Esophagus muscularis mucosa (tissue), 4 donors: ENCODE measurements around the gene EPHB3. TPM values are rescaled to one million over a fixed set of nuclear protein-coding genes. Genes with fewer than 3 reads are reported as not detected.

Source experiments
- DNase-seq: peaks from one replicate; pipeline ENCODE4 v3.0.0-alpha.2; 2017; ENCODE audit errors: extremely low spot score
- H3K27ac ChIP-seq, 4 donors: fragments of 200-600 bp; sonication (generic); replicated peaks in 1 of 4; 1 replicate in 3 of 4; 2 replicates in 1 of 4; pipeline ENCODE4 v1.5.1; 2016 to 2019; ENCODE audit warnings: mild to moderate bottlenecking in 1 of 4
- H3K27me3 ChIP-seq, 4 donors: fragments of 200-600 bp; sonication (generic); one replicate each; pipeline versions ENCODE4 v1.5.1 to v1.6.0; 2016 to 2019
- H3K36me3 ChIP-seq, 4 donors: fragments of 200-600 bp; sonication (generic); one replicate each; pipeline ENCODE4 v1.5.1; 2016 to 2019
- H3K4me1 ChIP-seq, 4 donors: fragments of 200-600 bp; sonication (generic); one replicate each; pipeline ENCODE4 v1.5.1; 2016 to 2019
- H3K4me3 ChIP-seq, 4 donors: fragments of 200-600 bp; sonication (generic); 1 replicate in 2 of 4; 2 replicates in 2 of 4; pipeline ENCODE4 v1.5.1; 2016 to 2019; ENCODE audit warnings: mild to moderate bottlenecking in 4 of 4, moderate library complexity in 1 of 4
- H3K9me3 ChIP-seq, 4 donors: fragments of 200-600 bp; sonication (generic); 1 replicate in 3 of 4; 2 replicates in 1 of 4; pipeline ENCODE4 v1.5.1; 2016 to 2019
- EP300 ChIP-seq: sonication (generic); formaldehyde crosslinking; IDR thresholded peaks from one replicate; pipeline ENCODE4 v1.6.1; 2017; ENCODE audit warnings: antibody characterized with exemption
- POLR2A ChIP-seq: fragments of 450-650 bp; IDR thresholded peaks from one replicate; pipeline ENCODE4 v1.6.1; 2017; ENCODE audit warnings: antibody characterized with exemption, moderate library complexity, mild to moderate bottlenecking, low read depth
- POLR2AphosphoS5 ChIP-seq, 2 donors: sonication (generic); formaldehyde crosslinking; IDR thresholded peaks; one replicate each; pipeline ENCODE4 v1.6.1; 2017; ENCODE audit warnings: antibody characterized with exemption in 2 of 2
- WGBS: methylation state at CpG from one replicate; pipeline ENCODE4 v1.1.5; 2018; 5-methylcytosine and 5-hydroxymethylcytosine counted together
- intact Hi-C: fragments of 100-400 bp; cut with DNase I; formaldehyde crosslinking; loops from one replicate; pipeline ENCODE4 v1.15.1; 2023
- total RNA-seq, 4 donors: library from RNA; depleted of rRNA; stranded (reverse); fragments of >200 nt; gene quantifications; one replicate each; pipeline versions ENCODE4 v1.1.0 to v1.2.1, GENCODE V29; 2016
- TF ChIP-seq, protein P1 (sequence below), 3 experiments: fragments of 200-600 bp in 2 of 3; fragments of 450-650 bp in 1 of 3; sonication (generic) in 2 of 3; IDR thresholded peaks; one replicate each; pipeline ENCODE4 v1.5.1; 2017 to 2019; ENCODE audit warnings: antibody characterized with exemption in 3 of 3, mild to moderate bottlenecking in 2 of 3, moderate library complexity in 1 of 3

EPHB3 gene
- total RNA-seq, 4 donors from 2014 or later: 1.5 to 6.1 (median 3.5) TPM

DNA sequence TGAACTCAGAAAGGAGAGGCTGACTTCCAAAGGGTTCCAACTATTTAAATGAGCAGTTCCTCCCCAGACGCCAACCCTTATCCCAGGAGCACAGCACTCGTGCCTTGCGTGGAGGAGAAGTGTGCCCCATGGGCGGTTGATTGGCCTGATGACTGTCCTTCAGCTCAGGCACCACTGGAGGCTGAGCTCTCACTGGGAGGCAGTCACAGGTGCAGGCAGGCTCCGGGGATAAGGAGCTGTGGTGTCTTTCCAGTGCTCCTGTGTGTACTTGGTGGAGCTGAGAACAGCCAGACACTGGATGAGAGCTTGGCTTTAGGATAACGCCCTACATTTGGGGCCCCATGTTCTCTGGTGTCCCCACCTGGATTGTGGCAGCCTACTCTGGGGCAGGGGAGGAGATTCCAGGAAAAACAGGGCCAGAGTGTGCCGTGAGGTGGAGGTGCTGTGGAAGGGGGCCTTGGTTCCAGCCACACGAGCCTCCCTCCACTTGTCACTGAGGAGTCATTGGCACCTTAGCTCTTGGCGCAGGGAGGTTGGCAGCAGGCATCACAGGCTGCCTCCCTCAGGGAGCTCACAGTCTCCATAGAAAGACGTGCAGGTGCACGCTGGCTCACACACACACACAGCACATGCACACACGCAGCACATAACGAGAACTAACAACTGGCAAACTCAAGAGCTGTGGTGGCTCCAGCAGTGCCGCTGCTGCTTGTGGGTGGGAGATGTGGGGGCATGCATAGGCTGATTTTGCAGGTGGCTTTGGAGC, 22.7 kb upstream of the EPHB3 start:
- DNase-seq: peak; percentile 83
- peaks cover 1 to 4% (median 3%) of the 10 kb centered on the region in 4 donors for H3K4me1 ChIP-seq
- H3K36me3 ChIP-seq: no peaks in the 10 kb centered on the region
- intact Hi-C loops: no loop called here
- WGBS: 77% methylated on average over 10 of the region's 14 CpGs
- no peak for TF ChIP-seq POLR2A
- H3K4me3 ChIP-seq: no peak overlapping the region
- H3K9me3 ChIP-seq: no peaks in the 10 kb centered on the region
- no peak overlapping the region for H3K27ac ChIP-seq
- peaks cover 0 to 81% (median 7%) of the 10 kb centered on the region in 4 donors for H3K27me3 ChIP-seq

GRCh38 chr3:184539801-184540435, 21.7 kb upstream of the EPHB3 start:
- intact Hi-C loops: loop anchor here (10.0 kb wide), 1 partner anchor 165 kb away; the partner anchor contains the start of gene THPO
- no peaks in the 10 kb centered on the region for H3K9me3 ChIP-seq
- H3K4me3 ChIP-seq: no peak overlapping the region
- DNase-seq: peak; percentile 37
- no peaks in the 10 kb centered on the region for H3K36me3 ChIP-seq
- no peak for TF ChIP-seq POLR2A
- no peak for TF ChIP-seq EP300
- TF ChIP-seq, protein P1, sequence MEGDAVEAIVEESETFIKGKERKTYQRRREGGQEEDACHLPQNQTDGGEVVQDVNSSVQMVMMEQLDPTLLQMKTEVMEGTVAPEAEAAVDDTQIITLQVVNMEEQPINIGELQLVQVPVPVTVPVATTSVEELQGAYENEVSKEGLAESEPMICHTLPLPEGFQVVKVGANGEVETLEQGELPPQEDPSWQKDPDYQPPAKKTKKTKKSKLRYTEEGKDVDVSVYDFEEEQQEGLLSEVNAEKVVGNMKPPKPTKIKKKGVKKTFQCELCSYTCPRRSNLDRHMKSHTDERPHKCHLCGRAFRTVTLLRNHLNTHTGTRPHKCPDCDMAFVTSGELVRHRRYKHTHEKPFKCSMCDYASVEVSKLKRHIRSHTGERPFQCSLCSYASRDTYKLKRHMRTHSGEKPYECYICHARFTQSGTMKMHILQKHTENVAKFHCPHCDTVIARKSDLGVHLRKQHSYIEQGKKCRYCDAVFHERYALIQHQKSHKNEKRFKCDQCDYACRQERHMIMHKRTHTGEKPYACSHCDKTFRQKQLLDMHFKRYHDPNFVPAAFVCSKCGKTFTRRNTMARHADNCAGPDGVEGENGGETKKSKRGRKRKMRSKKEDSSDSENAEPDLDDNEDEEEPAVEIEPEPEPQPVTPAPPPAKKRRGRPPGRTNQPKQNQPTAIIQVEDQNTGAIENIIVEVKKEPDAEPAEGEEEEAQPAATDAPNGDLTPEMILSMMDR (IDR thresholded peaks at IDR 0.05): no peak
- TF ChIP-seq POLR2AphosphoS5 (IDR thresholded peaks at IDR 0.05): no peak
- H3K4me1 ChIP-seq: peaks cover 4 to 9% (median 7%) of the 10 kb centered on the region in 4 donors
- H3K27ac ChIP-seq: no peak overlapping the region
- WGBS: 79% methylated on average over 14 of the region's 16 CpGs
- H3K27me3 ChIP-seq: peaks cover 0 to 74% (median 7%) of the 10 kb centered on the region in 4 donors

DNA sequence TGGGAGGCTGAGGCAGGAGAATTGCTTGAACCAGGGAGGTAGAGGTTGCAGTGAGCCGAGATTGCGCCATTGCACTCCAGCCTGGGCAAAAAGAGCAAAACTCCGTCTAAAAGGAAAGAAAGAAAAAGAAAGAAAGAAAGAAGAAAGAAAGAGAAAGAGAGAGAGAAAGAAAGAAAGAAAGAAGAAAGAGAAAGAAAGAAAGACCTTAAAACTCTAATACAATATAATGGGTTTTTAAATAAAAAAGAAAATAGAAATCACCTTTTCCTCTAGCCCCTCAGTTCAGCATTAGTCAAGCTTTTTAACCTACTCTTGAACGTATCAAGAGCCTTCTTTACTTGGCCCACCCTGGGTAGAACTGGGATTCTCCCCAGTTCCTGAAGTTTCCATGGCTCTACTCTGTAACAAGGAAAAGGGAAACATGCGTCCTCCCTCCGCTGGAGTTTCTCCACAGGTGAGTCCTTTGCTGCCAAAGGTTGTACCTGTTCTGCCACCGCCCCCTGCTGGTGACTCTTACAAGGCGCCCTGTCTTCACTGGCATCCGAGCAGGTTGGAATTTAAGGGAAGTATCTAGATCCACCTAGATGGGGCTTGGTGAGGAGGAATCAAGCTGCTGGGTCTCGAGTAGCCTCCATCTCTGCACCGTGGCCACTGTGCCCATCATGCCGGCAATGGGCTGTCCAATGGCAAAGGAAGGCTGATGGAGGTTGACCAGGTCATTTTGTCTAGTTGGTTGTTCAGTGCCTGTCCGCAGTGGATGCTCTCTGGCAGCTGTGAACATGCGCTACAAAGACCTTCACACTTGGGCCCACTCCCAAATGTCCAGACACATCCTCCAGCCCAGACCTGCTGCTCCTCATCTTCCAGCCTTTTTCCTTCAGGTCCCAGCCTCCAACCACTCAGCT, 20.6 kb upstream of the EPHB3 start:
- DNase-seq: peak; percentile 90
- H3K27ac ChIP-seq: no peak overlapping the region
- no peaks in the 10 kb centered on the region for H3K36me3 ChIP-seq
- H3K9me3 ChIP-seq: no peaks in the 10 kb centered on the region
- no peak overlapping the region for H3K4me3 ChIP-seq
- TF ChIP-seq EP300: no peak
- TF ChIP-seq, protein P1 (IDR thresholded peaks at IDR 0.05): peak; percentile 24 to 57 (median 49)
- intact Hi-C loops: loop anchor here (10.0 kb wide), 1 partner anchor 166 kb away; the partner anchor contains the start of gene THPO
- peaks cover 4 to 9% (median 7%) of the 10 kb centered on the region in 4 donors for H3K4me1 ChIP-seq
- H3K27me3 ChIP-seq: peaks cover 0 to 71% (median 7%) of the 10 kb centered on the region in 4 donors
- 38% methylated on average over 13 of the region's 14 CpGs for WGBS

DNA sequence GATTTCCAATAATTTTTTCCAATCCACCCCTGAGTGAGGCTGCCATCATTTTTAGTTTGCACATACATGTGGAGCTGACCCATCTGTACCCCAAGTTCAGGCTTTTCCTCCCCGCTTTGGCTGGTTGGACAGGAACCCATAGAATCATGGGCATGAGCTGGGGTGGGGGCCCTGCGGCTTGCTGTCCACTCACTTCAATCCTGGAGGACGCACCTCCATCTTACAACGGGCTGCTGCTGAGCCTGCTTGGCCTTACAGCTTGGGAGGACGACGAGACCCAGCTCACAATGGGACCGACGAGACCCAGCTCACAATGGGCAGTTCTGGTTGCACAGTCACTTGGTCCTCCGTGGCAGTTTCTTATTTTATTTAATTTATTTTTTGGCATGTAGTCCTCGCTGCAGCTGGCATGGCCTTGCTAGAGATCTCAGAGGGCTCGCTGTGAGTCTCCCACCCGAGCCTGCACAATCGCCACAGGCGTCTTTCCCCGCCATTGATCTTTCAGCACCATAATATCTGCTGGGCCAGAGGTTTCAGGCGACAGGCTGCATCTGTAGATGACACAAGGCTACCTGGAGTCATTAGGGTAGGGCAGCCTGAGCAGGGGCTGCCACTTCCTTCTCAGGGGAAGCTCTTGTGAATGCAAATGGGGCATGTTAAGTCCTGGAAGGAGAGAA, 19.6 kb upstream of the EPHB3 start:
- H3K4me1 ChIP-seq: peaks cover 4 to 9% (median 7%) of the 10 kb centered on the region in 4 donors

More for the DNA sequence above, 19.6 kb upstream of the EPHB3 start:
- H3K9me3 ChIP-seq: no peaks in the 10 kb centered on the region
- 84% methylated on average over 13 of the region's 16 CpGs for WGBS
- intact Hi-C loops: loop anchor here (10.0 kb wide), 1 partner anchor 167 kb away; the partner anchor contains the start of gene THPO
- no peak overlapping the region for H3K4me3 ChIP-seq
- TF ChIP-seq EP300 (no peak), POLR2AphosphoS5 (IDR thresholded peaks at IDR 0.05) (no peak), POLR2A (no peak)
- TF ChIP-seq, protein P1 (IDR thresholded peaks at IDR 0.05): no peak
- no peak overlapping the region for H3K27ac ChIP-seq
- H3K36me3 ChIP-seq: no peaks in the 10 kb centered on the region
- DNase-seq: peak; percentile 78
- peaks cover 0 to 61% (median 7%) of the 10 kb centered on the region in 4 donors for H3K27me3 ChIP-seq
